Measurements from ENCODE around the gene LLGL1. TPM values are rescaled to one million over a fixed set of nuclear protein-coding genes. Genes with fewer than 3 reads are reported as not detected.

The LLGL1 gene
- total RNA-seq, 2 donors from 2014 or later = 66.3 to 69.3 TPM

DNA sequence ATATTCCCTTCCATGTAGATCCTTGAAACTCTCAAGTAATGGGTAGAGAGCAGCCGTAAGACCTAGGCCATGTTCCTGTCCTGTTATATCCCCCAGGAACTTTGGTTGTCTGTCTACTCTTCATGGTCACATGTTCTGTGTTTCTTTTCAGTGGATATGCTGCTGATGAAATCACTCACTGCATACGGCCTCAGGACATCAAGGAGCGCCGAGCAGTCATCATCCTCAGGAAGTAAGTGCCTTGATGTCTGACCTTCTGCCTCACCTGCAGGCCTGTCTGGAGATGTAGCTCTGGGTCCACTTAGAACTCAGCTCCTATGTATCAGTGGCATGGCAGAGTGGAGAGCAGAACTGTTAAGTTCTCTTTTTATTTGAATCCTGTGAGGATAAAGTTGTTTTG, 30.6 kb upstream of the LLGL1 start:
- H3K9me3 Mint-ChIP-seq = no peaks in the 10 kb centered on the region
- Histone ChIP-seq H3K4me1 (ENCODE audit: control insufficient read depth, insufficient read depth, low read length) (no peaks in the 10 kb centered on the region), H3K9me3 (ENCODE audit: control insufficient read depth, low read length) (no peaks in the 10 kb centered on the region), H3K4me3 (ENCODE audit: low read length) (no peak overlapping the region), H3K27me3 (ENCODE audit: control insufficient read depth, insufficient read depth, low read length, poor library complexity, severe bottlenecking) (no peaks in the 10 kb centered on the region), H3K27ac (ENCODE audit: low read depth, low read length) (no peak overlapping the region), H3K36me3 (ENCODE audit: control insufficient read depth, insufficient read depth, low read length) (peaks cover 85% of the 10 kb centered on the region), H3K9ac (ENCODE audit: extremely low read depth, low read length, poor library complexity, severe bottlenecking) (no peak overlapping the region)
- peaks cover 57% of the 10 kb centered on the region for H3K36me3 Mint-ChIP-seq (ENCODE audit: low read depth)
- TF ChIP-seq, protein P1, sequence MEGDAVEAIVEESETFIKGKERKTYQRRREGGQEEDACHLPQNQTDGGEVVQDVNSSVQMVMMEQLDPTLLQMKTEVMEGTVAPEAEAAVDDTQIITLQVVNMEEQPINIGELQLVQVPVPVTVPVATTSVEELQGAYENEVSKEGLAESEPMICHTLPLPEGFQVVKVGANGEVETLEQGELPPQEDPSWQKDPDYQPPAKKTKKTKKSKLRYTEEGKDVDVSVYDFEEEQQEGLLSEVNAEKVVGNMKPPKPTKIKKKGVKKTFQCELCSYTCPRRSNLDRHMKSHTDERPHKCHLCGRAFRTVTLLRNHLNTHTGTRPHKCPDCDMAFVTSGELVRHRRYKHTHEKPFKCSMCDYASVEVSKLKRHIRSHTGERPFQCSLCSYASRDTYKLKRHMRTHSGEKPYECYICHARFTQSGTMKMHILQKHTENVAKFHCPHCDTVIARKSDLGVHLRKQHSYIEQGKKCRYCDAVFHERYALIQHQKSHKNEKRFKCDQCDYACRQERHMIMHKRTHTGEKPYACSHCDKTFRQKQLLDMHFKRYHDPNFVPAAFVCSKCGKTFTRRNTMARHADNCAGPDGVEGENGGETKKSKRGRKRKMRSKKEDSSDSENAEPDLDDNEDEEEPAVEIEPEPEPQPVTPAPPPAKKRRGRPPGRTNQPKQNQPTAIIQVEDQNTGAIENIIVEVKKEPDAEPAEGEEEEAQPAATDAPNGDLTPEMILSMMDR (conservative IDR thresholded peaks at IDR 0.05) = no peak
- DNase-seq = no peak
- no peak overlapping the region for H3K4me3 Mint-ChIP-seq
- no peak overlapping the region for H3K27ac Mint-ChIP-seq
- WGBS, 2 experiments (ENCODE audit: insufficient coverage in 1 of 2, insufficient read length in 1 of 2) = 95 to 97% methylated on average over 4 of the region's 4 CpGs
- H3K27me3 Mint-ChIP-seq (ENCODE audit: insufficient read depth) = no peaks in the 10 kb centered on the region
- H3K4me1 Mint-ChIP-seq = no peaks in the 10 kb centered on the region

DNA sequence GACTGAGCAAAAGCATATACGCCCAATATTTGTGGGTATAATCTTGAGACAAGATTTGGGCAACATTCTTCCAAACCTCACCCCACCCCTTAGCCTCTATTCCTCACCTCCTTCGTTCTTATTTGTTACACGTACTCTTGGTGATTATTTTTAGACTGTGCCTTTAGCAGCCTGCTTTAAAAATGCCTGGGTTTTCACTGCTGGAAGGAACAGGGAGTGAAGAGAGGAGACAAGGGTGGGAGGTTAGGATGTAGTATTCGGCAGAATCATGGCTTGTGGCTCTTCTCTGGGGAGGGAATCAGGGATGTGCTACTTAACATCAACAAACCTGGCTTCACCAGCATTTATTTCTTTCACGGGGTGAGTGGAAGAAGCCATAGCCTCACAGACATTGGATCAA, 30.2 kb upstream of the LLGL1 start:
- Histone ChIP-seq H3K36me3 (ENCODE audit: control insufficient read depth, insufficient read depth, low read length) (peaks cover 83% of the 10 kb centered on the region), H3K9me3 (ENCODE audit: control insufficient read depth, low read length) (no peaks in the 10 kb centered on the region), H3K4me1 (ENCODE audit: control insufficient read depth, insufficient read depth, low read length) (no peaks in the 10 kb centered on the region), H3K4me3 (ENCODE audit: low read length) (no peak overlapping the region), H3K9ac (ENCODE audit: extremely low read depth, low read length, poor library complexity, severe bottlenecking) (no peak overlapping the region), H3K27me3 (ENCODE audit: control insufficient read depth, insufficient read depth, low read length, poor library complexity, severe bottlenecking) (no peaks in the 10 kb centered on the region), H3K27ac (ENCODE audit: low read depth, low read length) (no peak overlapping the region)
- H3K4me3 Mint-ChIP-seq = no peak overlapping the region
- TF ChIP-seq, protein P1 (conservative IDR thresholded peaks at IDR 0.05) = no peak
- peaks cover 54% of the 10 kb centered on the region for H3K36me3 Mint-ChIP-seq (ENCODE audit: low read depth)
- H3K27ac Mint-ChIP-seq = no peak overlapping the region
- H3K4me1 Mint-ChIP-seq = no peaks in the 10 kb centered on the region
- H3K27me3 Mint-ChIP-seq (ENCODE audit: insufficient read depth) = no peaks in the 10 kb centered on the region
- DNase-seq = no peak
- no peaks in the 10 kb centered on the region for H3K9me3 Mint-ChIP-seq
- WGBS, 2 experiments (ENCODE audit: insufficient coverage in 1 of 2, insufficient read length in 1 of 2) = 90 to 92% methylated on average over 2 to 5 of the region's 5 CpGs

DNA sequence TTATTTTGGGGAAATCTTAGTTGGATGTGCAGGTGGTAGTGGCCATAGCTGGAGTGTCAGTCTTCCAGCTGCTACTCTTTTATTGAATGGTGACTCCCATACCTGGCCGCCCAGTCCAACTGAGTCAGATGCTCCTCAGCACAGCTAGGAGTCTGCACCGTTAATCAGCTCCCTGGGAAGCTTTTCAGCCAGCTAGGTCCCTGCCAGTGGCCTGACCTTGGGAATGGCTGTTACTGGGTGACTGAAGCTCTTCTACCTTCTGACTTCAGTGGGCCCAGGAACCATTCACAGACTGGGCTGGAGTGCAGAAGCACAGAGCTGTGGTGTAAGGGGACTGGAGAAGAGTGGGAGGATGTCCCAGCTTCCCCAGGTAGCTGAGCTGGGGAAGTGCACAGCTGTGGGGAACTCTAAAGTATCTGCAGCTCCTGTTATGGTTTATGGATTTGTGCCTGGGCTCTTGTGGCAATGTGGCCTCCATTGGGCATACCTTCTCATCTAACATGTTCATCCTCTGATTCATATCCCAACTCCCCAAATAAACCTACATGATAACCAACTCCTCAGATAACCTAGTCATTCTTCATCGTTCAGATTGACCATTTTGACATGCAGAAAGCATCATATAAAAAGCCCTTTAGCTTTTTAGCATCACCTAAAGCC, 27.8 kb upstream of the LLGL1 start:
- Histone ChIP-seq H3K9ac (ENCODE audit: extremely low read depth, low read length, poor library complexity, severe bottlenecking) (no peak overlapping the region), H3K27ac (ENCODE audit: low read depth, low read length) (no peak overlapping the region), H3K9me3 (ENCODE audit: control insufficient read depth, low read length) (no peaks in the 10 kb centered on the region), H3K4me3 (ENCODE audit: low read length) (no peak overlapping the region), H3K4me1 (ENCODE audit: control insufficient read depth, insufficient read depth, low read length) (peaks cover 9% of the 10 kb centered on the region), H3K36me3 (ENCODE audit: control insufficient read depth, insufficient read depth, low read length) (peaks cover 74% of the 10 kb centered on the region), H3K27me3 (ENCODE audit: control insufficient read depth, insufficient read depth, low read length, poor library complexity, severe bottlenecking) (no peaks in the 10 kb centered on the region)
- Mint-ChIP-seq H3K27ac (no peak overlapping the region), H3K4me3 (no peak overlapping the region), H3K36me3 (ENCODE audit: low read depth) (peaks cover 48% of the 10 kb centered on the region), H3K9me3 (no peaks in the 10 kb centered on the region), H3K27me3 (ENCODE audit: insufficient read depth) (no peaks in the 10 kb centered on the region), H3K4me1 (peaks cover 13% of the 10 kb centered on the region)
- no peak for DNase-seq
- WGBS, 2 experiments (ENCODE audit: insufficient coverage in 1 of 2, insufficient read length in 1 of 2) = 92 to 100% methylated on average over 3 of the region's 3 CpGs
- TF ChIP-seq, protein P1 (conservative IDR thresholded peaks at IDR 0.05) = no peak

Data from endodermal cell (in vitro differentiated cells).